NB4 (cell line): Measurements from ENCODE around the gene HSFX3.

Experiments
- DNase-seq: peaks from one replicate; pipeline ENCODE4 v3.0.0; 2010; ENCODE audit warnings: low read depth
- H3K4me3 ChIP-seq: one replicate; pipeline ENCODE4 v1.5.1; 2011; ENCODE audit warnings: mild to moderate bottlenecking, low read depth, low read length, moderate library complexity
- CTCF ChIP-seq: IDR thresholded peaks from one replicate; pipeline ENCODE4 v1.5.1; 2012; ENCODE audit warnings: low read depth, low read length
- MAX ChIP-seq: IDR thresholded peaks from 2 replicates; pipeline ENCODE4 v1.6.1; 2011; ENCODE audit warnings: low read depth, low read length
- MYC ChIP-seq: IDR thresholded peaks from 2 replicates; pipeline ENCODE4 v1.6.1; 2011; ENCODE audit warnings: low read depth, low read length
- POLR2A ChIP-seq: IDR thresholded peaks from 2 replicates; pipeline ENCODE4 v1.6.1; 2011; ENCODE audit warnings: mild to moderate bottlenecking; ENCODE audit not compliant: insufficient read length; ENCODE audit errors: extremely low read depth

HSFX3 gene

DNA sequence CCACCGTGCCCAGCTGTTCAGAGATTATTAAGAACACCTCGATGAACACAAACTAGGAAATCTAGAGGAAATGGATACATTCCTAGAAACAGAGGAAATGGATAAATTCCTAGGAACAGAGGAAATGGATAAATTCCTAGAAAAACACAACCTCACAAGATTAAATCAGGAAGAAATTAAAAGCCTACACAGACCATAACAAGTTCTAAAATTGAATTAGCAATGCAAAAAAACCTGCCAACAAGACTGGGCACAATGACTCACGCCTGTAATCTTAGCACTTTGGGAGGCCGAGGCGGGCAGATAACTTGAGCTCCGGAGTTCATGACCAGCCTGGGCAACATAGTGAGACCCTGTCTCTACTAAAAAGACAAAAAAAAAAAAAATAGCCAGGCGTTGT is 31.5 kb downstream of the HSFX3 start:
- TF ChIP-seq CTCF: no peak
- H3K4me3 ChIP-seq: no peak overlapping the region
- no peak for DNase-seq

DNA sequence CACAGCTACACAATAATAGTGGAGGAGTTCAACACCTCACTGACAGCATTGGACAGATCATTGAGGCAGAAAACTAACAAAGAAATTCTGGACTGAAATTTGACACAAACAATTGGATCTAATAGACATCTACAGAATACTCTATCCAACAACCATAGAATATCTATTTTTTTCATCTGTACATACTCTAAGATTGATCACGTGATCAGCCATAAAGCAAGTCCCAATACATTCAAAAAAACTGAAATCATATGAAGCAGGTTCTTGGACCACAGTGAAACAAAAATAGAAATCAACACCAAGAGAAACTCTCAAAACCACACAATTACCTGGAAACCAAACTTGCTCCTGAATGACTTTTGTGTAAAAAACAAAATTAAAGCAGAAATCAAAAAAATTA is 32.4 kb downstream of the HSFX3 start:
- H3K4me3 ChIP-seq: no peak overlapping the region
- TF ChIP-seq POLR2A (no peak), CTCF (no peak), MAX (no peak), MYC (no peak)
- DNase-seq: no peak

- H3K4me3 ChIP-seq: no peak overlapping the region
- TF ChIP-seq MAX (no peak), MYC (no peak), POLR2A (no peak), CTCF (no peak)
- DNase-seq: no peak
Observed at GRCh38 chrX:149516604-149517003, 33.1 kb downstream of the HSFX3 start.

DNA sequence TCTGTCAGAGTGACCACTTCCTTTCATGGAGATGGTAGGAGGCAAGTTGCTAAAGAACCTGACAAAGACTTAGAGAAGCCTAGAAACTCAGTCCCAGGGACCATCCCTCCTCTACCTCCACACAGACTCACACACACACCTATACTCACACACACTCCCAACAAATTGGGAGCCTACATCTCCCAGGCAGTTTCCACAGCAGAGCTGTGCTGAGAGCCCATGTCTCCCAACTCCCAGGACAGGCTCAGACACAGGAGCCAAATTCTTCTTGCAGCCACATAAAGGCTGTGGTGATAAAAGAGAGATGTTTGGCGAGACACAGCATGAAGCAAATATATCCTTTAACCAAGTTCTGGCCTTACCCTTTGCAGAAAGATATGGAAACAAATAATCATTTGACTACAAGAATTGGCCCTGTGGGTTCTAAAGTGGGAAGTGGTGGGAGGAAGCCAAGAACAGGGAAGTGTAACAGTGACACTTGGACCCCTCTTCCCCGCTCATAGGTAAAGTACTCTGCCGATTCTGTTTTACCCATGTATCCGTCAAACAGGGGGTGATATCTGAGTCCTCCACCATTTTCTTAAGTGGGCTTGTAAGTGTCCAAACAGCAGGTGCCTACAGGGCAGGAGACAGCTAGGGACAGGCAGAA is 33.6 kb downstream of the HSFX3 start:
- peak; percentile 15 for DNase-seq
- TF ChIP-seq MYC (no peak), POLR2A (no peak), MAX (no peak), CTCF (no peak)
- H3K4me3 ChIP-seq: no peak overlapping the region

DNA sequence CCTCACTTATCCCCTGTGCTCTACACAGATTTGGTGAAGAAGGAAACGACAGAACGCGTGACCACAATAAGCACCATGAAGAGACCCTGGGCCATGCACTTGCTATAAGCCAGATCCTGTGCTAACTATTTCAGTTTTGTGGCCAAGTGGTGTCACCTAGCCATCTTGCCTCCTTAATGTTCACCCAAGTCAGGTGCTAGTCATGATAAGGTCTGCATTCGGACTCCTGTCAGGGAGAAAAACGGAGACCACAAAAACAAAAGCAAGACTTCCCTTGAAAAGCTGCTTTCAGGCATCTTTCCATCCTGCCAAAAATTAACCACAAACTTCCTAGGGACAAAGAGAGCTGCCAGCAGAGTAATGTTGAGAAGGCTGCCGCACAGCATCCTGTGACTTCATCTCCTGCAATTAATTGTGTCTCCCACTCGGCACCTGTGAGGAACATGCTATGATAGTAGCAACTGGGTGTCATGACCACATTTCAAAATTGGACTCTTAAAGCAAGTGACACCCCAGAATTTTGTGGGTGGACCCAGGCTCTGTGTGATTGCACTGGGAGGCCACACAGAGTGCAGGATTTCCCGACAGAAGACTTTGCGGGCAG is 35.8 kb downstream of the HSFX3 start:
- TF ChIP-seq MYC: no peak
- TF ChIP-seq MAX: no peak
- TF ChIP-seq POLR2A: no peak
- no peak for TF ChIP-seq CTCF
- H3K4me3 ChIP-seq: no peak overlapping the region

More for the DNA sequence above, 35.8 kb downstream of the HSFX3 start:
- DNase-seq: no peak
